K562 (cell line): Measurements from ENCODE around the gene RALY. TPM values are rescaled to one million over a fixed set of nuclear protein-coding genes. Genes with fewer than 3 reads are reported as not detected.
A peak's percentile ranks its signal among the peaks of the same experiment; 100 is the strongest.

Experiments used
- BACH1 ChIP-seq: fragments of 200-800 bp; sonication (Bioruptor generic); IDR thresholded peaks from 2 replicates; pipeline ENCODE4 v1.6.1; 2016; ENCODE audit warnings: missing genetic modification characterization, missing compliant biosample characterization
- BRD4 ChIP-seq: fragments of 200-600 bp; sonication (generic); IDR thresholded peaks from 2 replicates; pipeline ENCODE4 v1.6.1; 2017; ENCODE audit warnings: inconsistent platforms
- CBFA2T3 ChIP-seq: fragments of 450-650 bp; IDR thresholded peaks from 2 replicates; pipeline ENCODE4 v1.6.1; 2017
- CHAMP1 ChIP-seq: fragments of 450-650 bp; IDR thresholded peaks from 2 replicates; pipeline ENCODE4 v1.6.1; 2016; ENCODE audit warnings: mild to moderate bottlenecking
- DIDO1 ChIP-seq: fragments of 450-650 bp; IDR thresholded peaks from 2 replicates; pipeline ENCODE4 v1.6.1; 2016; ENCODE audit warnings: low read depth, missing biosample characterization, missing genetic modification characterization
- ERF ChIP-seq: fragments of 450-650 bp; formaldehyde crosslinking; IDR thresholded peaks from 2 replicates; pipeline ENCODE4 v1.4.0; 2020; ENCODE audit warnings: mild to moderate bottlenecking, mixed read lengths
- FIP1L1 ChIP-seq: fragments of 200-400 bp; formaldehyde crosslinking; IDR thresholded peaks from 2 replicates; pipeline ENCODE4 v1.6.1; 2018; ENCODE audit warnings: mild to moderate bottlenecking, low read depth, low read length; ENCODE audit not compliant: poor library complexity, severe bottlenecking
- GABPB1 ChIP-seq: sonication (generic); formaldehyde crosslinking; IDR thresholded peaks from 2 replicates; pipeline ENCODE4 v1.8.0; 2022; ENCODE audit warnings: mild to moderate bottlenecking, missing genetic modification reagents
- IRF2 ChIP-seq: sonication (generic); formaldehyde crosslinking; IDR thresholded peaks from 2 replicates; pipeline ENCODE4 v1.8.1; 2022; ENCODE audit warnings: mild to moderate bottlenecking, missing genetic modification reagents
- NFE2L1 ChIP-seq: fragments of 450-650 bp; IDR thresholded peaks from 2 replicates; pipeline ENCODE4 v1.6.1; 2016; ENCODE audit warnings: missing genetic modification characterization, low read depth, mild to moderate bottlenecking, missing compliant biosample characterization, moderate library complexity, borderline replicate concordance
- NFIC ChIP-seq: fragments of 450-650 bp; IDR thresholded peaks from 2 replicates; pipeline ENCODE4 v1.6.1; 2017; ENCODE audit warnings: mild to moderate bottlenecking, inconsistent platforms
- NFIX ChIP-seq: fragments of 250-450 bp; sonication (Bioruptor Pico); IDR thresholded peaks from 2 replicates; pipeline ENCODE4 v1.4.0; 2020; ENCODE audit warnings: low read depth, mild to moderate bottlenecking, moderate library complexity
- RAD51 ChIP-seq: fragments of 450-650 bp; IDR thresholded peaks from 2 replicates; pipeline ENCODE4 v1.7.1; 2016; ENCODE audit warnings: low read depth, mild to moderate bottlenecking, borderline replicate concordance
- SMAD3 ChIP-seq: fragments of 450-650 bp; formaldehyde crosslinking; conservative IDR thresholded peaks from 2 replicates; pipeline ENCODE4 v1.4.0; 2020; ENCODE audit warnings: mild to moderate bottlenecking
- ZC3H11A ChIP-seq: IDR thresholded peaks from 2 replicates; pipeline ENCODE4 v1.6.1; 2012; ENCODE audit warnings: low read depth, low read length, improper control_type of control experiment
- ZNF311 ChIP-seq: fragments of 250-450 bp; sonication (Bioruptor Pico); IDR thresholded peaks from 2 replicates; pipeline ENCODE4 v1.4.0; 2020; ENCODE audit warnings: mild to moderate bottlenecking, moderate library complexity
- ZNF445 ChIP-seq: fragments of 250-450 bp; sonication (Bioruptor Pico); IDR thresholded peaks from 2 replicates; pipeline ENCODE4 v1.4.0; 2020; ENCODE audit warnings: low read depth, mild to moderate bottlenecking, moderate library complexity
- ZNF507 ChIP-seq: conservative IDR thresholded peaks from 2 replicates; pipeline ENCODE4 v1.6.1; 2017; ENCODE audit warnings: missing genetic modification characterization, missing compliant biosample characterization
- polyA plus RNA-seq, 8 experiments: library from polyadenylated mRNA; depleted of rRNA in 4 of 8; stranded (reverse) in 5 of 8; unstranded in 3 of 8; fragments of >200 nt; fragmentation: Nextera tagmentation in 2 of 8; fragmentation: Illumina TruSeq in 1 of 8; extraction: Ambion mirVana in 2 of 8; extraction: Trizol in 1 of 8; gene quantifications; 2 replicates each; pipeline versions ENCODE4 v1.2.1 to v1.2.3, GENCODE V29; 2011 to 2014; ENCODE audit warnings: inconsistent platforms in 1 of 8, missing spikeins in 1 of 8
- total RNA-seq, 7 experiments: library from RNA; depleted of rRNA in 6 of 7; stranded (reverse); fragments of >200 nt in 6 of 7; fragmentation: Illumina TruSeq in 2 of 7; extraction: Trizol in 2 of 7; gene quantifications; 2 replicates each; pipeline versions ENCODE4 v1.2.1 to v1.2.3, GENCODE V29; 2011 to 2021; ENCODE audit warnings: low replicate concordance in 1 of 7
- TF ChIP-seq, protein P1 (sequence below), 2 experiments: fragments of 450-650 bp; conservative IDR thresholded peaks; 2 replicates each; pipeline ENCODE4 v1.6.1; 2017; ENCODE audit warnings: mild to moderate bottlenecking in 2 of 2, moderate library complexity in 2 of 2
- TF ChIP-seq, protein P2 (sequence below): sonication (generic); IDR thresholded peaks from 2 replicates; pipeline ENCODE4 v1.6.1; 2016
- TF ChIP-seq, protein P3 (sequence below): fragments of 250-450 bp; sonication (Bioruptor Pico); IDR thresholded peaks from 2 replicates; pipeline ENCODE4 v1.5.0; 2021; ENCODE audit warnings: mild to moderate bottlenecking, borderline replicate concordance
- TF ChIP-seq, protein P4 (sequence below): fragments of 250-450 bp; sonication (Bioruptor Pico); IDR thresholded peaks from 2 replicates; pipeline ENCODE4 v1.8.0; 2021; ENCODE audit warnings: borderline replicate concordance, mild to moderate bottlenecking, moderate library complexity; ENCODE audit not compliant: poor library complexity, severe bottlenecking

RALY gene
- total and polyA plus RNA-seq, 9 of the 15 experiments (the other 6 are each of a cell fraction or from before 2014, with no cell fraction given), result 0.80 to 207 (median 128) TPM

- TF ChIP-seq ZNF311 (CRISPR knock-in tag) (no peak), BRD4 (no peak), NFIC (peak; percentile 82), FIP1L1 (no peak), NFE2L1 (tag) (no peak), SMAD3 (CRISPR knock-in tag) (no peak), ZNF507 (tag) (no peak), CHAMP1 (no peak), ERF (CRISPR knock-in tag) (no peak), CBFA2T3 (peak; percentile 98), IRF2 (CRISPR knock-in tag) (no peak), NFIX (CRISPR knock-in tag) (no peak), RAD51 (no peak), DIDO1 (tag) (no peak), GABPB1 (CRISPR knock-in tag) (no peak), BACH1 (no peak), ZNF445 (no peak), ZC3H11A (no peak)
- TF ChIP-seq, protein P1, sequence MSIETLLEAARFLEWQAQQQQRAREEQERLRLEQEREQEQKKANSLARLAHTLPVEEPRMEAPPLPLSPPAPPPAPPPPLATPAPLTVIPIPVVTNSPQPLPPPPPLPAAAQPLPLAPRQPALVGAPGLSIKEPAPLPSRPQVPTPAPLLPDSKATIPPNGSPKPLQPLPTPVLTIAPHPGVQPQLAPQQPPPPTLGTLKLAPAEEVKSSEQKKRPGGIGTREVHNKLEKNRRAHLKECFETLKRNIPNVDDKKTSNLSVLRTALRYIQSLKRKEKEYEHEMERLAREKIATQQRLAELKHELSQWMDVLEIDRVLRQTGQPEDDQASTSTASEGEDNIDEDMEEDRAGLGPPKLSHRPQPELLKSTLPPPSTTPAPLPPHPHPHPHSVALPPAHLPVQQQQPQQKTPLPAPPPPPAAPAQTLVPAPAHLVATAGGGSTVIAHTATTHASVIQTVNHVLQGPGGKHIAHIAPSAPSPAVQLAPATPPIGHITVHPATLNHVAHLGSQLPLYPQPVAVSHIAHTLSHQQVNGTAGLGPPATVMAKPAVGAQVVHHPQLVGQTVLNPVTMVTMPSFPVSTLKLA (conservative IDR thresholded peaks at IDR 0.05), result peak; percentile 96 to 98
- TF ChIP-seq, protein P2, sequence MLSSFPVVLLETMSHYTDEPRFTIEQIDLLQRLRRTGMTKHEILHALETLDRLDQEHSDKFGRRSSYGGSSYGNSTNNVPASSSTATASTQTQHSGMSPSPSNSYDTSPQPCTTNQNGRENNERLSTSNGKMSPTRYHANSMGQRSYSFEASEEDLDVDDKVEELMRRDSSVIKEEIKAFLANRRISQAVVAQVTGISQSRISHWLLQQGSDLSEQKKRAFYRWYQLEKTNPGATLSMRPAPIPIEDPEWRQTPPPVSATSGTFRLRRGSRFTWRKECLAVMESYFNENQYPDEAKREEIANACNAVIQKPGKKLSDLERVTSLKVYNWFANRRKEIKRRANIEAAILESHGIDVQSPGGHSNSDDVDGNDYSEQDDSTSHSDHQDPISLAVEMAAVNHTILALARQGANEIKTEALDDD, result peak; percentile 88
- TF ChIP-seq, protein P3, sequence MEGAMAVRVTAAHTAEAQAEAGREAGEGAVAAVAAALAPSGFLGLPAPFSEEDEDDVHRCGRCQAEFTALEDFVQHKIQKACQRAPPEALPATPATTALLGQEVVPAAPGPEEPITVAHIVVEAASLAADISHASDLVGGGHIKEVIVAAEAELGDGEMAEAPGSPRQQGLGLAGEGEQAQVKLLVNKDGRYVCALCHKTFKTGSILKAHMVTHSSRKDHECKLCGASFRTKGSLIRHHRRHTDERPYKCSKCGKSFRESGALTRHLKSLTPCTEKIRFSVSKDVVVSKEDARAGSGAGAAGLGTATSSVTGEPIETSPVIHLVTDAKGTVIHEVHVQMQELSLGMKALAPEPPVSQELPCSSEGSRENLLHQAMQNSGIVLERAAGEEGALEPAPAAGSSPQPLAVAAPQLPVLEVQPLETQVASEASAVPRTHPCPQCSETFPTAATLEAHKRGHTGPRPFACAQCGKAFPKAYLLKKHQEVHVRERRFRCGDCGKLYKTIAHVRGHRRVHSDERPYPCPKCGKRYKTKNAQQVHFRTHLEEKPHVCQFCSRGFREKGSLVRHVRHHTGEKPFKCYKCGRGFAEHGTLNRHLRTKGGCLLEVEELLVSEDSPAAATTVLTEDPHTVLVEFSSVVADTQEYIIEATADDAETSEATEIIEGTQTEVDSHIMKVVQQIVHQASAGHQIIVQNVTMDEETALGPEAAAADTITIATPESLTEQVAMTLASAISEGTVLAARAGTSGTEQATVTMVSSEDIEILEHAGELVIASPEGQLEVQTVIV (CRISPR knock-in tag), result no peak
- TF ChIP-seq, protein P4, sequence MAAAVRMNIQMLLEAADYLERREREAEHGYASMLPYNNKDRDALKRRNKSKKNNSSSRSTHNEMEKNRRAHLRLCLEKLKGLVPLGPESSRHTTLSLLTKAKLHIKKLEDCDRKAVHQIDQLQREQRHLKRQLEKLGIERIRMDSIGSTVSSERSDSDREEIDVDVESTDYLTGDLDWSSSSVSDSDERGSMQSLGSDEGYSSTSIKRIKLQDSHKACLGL, result peak; percentile 36
These were observed 91.9 kb downstream of the RALY start (continued) for GRCh38 chr20:34085544-34086040.
